Psoas muscle (tissue), 8 donors: ENCODE results near the gene SH3RF3. TPM values are rescaled to one million over a fixed set of nuclear protein-coding genes. Genes with fewer than 3 reads are reported as not detected.

Source experiments
- ATAC-seq, 4 donors: fragments of 200-7000 bp; cut with Tn5 transposase; one replicate each; pipeline ENCODE4 v1.9.1; 2020; ENCODE audit warnings: moderate library complexity in 3 of 4, mild to moderate bottlenecking in 2 of 4
- DNase-seq, 2 donors: peaks; one replicate each; pipeline ENCODE4 v3.0.0-alpha.2; 2020
- H3K27ac ChIP-seq: fragments of 200-600 bp; one replicate; pipeline ENCODE4 v1.8.0; 2022
- H3K27me3 ChIP-seq, 3 donors: fragments of 200-600 bp in 1 of 3; one replicate each; pipeline versions ENCODE4 v1.6.1 to v1.8.0; 2013 to 2022; ENCODE audit warnings: low read length in 2 of 3, mild to moderate bottlenecking in 2 of 3, moderate library complexity in 1 of 3; ENCODE audit not compliant: insufficient read depth in 3 of 3
- H3K36me3 ChIP-seq, 2 donors: fragments of 200-600 bp in 1 of 2; one replicate each; pipeline versions ENCODE4 v1.6.1 to v1.8.0; 2013 to 2022; ENCODE audit warnings: low read depth in 1 of 2, mild to moderate bottlenecking in 1 of 2, moderate library complexity in 1 of 2; ENCODE audit not compliant: insufficient read depth in 1 of 2
- H3K4me1 ChIP-seq: fragments of 200-600 bp; one replicate; pipeline ENCODE4 v1.8.0; 2022
- H3K4me3 ChIP-seq: fragments of 200-600 bp; one replicate; pipeline ENCODE4 v1.8.0; 2022; ENCODE audit warnings: mild to moderate bottlenecking
- H3K9me3 ChIP-seq: fragments of 200-600 bp; one replicate; pipeline ENCODE4 v1.8.0; 2022
- CTCF ChIP-seq: fragments of 200-600 bp; IDR thresholded peaks from one replicate; pipeline ENCODE4 v1.8.0; 2022; ENCODE audit warnings: antibody characterized with exemption
- WGBS, 3 donors: extraction: QIAGEN DNeasy Blood & Tissue Kit; methylation state at CpG; one replicate each; pipeline versions ENCODE4 v1.1.6 to v1.1.7; 2013; 5-methylcytosine and 5-hydroxymethylcytosine counted together
- intact Hi-C, 2 donors: fragments of 100-400 bp; cut with DNase I; formaldehyde crosslinking; loops; one replicate each; pipeline versions ENCODE4 v1.11.0 to v1.14.2; 2022
- polyA plus RNA-seq, 3 donors: library from polyadenylated mRNA; stranded (reverse); fragments of 200-250 nt; gene quantifications; one replicate each; pipeline ENCODE4 v1.2.3, GENCODE V29; 2013
- total RNA-seq, 4 donors: library from RNA; stranded (reverse); fragmentation: NEBNext Ultra II Directional in 2 of 4; extraction: Animal tissue kit (Norgen Biotek cat#: 25700) in 2 of 4; gene quantifications; one replicate each; pipeline versions ENCODE4 v1.2.1 to v1.2.4, GENCODE V29; 2021 to 2023
- donor health status: healthy with polysubstance abuse.
- donor health status: DM: no; HTN: no; CAD: no; lungs with moderate emphysema.
- donor health status: Bipolar disorder and iron deficiency.
- donor health status: healthy.
- donor health status: DM: yes; HTN: yes; CAD: no.
- donor health status: DM: no; HTN: no; CAD: no.
- donor health status: DM: no; HTN: no; CAD: no.
- donor health status: DM: yes; HTN: yes; CAD: no.

Gene SH3RF3
- total and polyA plus RNA-seq, 7 donors: 4.6 to 27.0 (median 9.0) TPM

- ATAC-seq (no peak), DNase-seq (no peak)
- H3K27ac ChIP-seq: no peak overlapping the region
- H3K36me3 ChIP-seq: no peaks in the 10 kb centered on the region
- no peak for TF ChIP-seq CTCF
- WGBS, 3 donors: 78 to 87% (median 83%) methylated on average over 12 of the region's 12 CpGs
- peaks cover 15% of the 10 kb centered on the region for H3K4me1 ChIP-seq
- no peaks in the 10 kb centered on the region for H3K9me3 ChIP-seq
- no peak overlapping the region for H3K4me3 ChIP-seq
- no peaks in the 10 kb centered on the region for H3K27me3 ChIP-seq
- intact Hi-C loops: loop anchor here (5.0 kb wide), 3 partner anchors 81 to 381 kb away; no protein-coding TSS in a partner anchor
Measured at GRCh38 chr2:109125593-109126500, 3.2 kb upstream of the SH3RF3 start.

GRCh38 chr2:109126501-109126860, 2.5 kb upstream of the SH3RF3 start:
- Histone ChIP-seq H3K27ac (no peak overlapping the region), H3K4me1 (peaks cover 21% of the 10 kb centered on the region), H3K4me3 (no peak overlapping the region), H3K27me3 (no peaks in the 10 kb centered on the region), H3K36me3 (no peaks in the 10 kb centered on the region), H3K9me3 (no peaks in the 10 kb centered on the region)
- WGBS, 3 donors: 85 to 90% (median 88%) methylated on average over 5 of the region's 5 CpGs
- intact Hi-C loops: loop anchor here (5.0 kb wide), 3 partner anchors 81 to 381 kb away; no protein-coding TSS in a partner anchor
- DNase-seq: no peak
- TF ChIP-seq CTCF: no peak
- no peak for ATAC-seq

- peaks cover 28% of the 10 kb centered on the region for H3K4me1 ChIP-seq
- DNase-seq: no peak
- no peaks in the 10 kb centered on the region for H3K9me3 ChIP-seq
- no peak overlapping the region for H3K27ac ChIP-seq
- no peaks in the 10 kb centered on the region for H3K27me3 ChIP-seq
- TF ChIP-seq CTCF: no peak
- peak overlapping the region; percentile 86 for H3K4me3 ChIP-seq
- intact Hi-C loops: loop anchor here (1.0 to 5.0 kb wide), 4 partner anchors 80 to 383 kb away; no protein-coding TSS in a partner anchor
- no peaks in the 10 kb centered on the region for H3K36me3 ChIP-seq
- ATAC-seq: no peak
- WGBS, 3 donors: 81 to 85% (median 82%) methylated on average over 10 of the region's 10 CpGs
Measured at GRCh38 chr2:109127556-109127955, 1.4 kb upstream of the SH3RF3 start.

- no peaks in the 10 kb centered on the region for H3K27me3 ChIP-seq
- ATAC-seq (peak; percentile 80 to 86 (median 84)), DNase-seq (peak; percentile 86 to 91)
- no peaks in the 10 kb centered on the region for H3K9me3 ChIP-seq
- H3K27ac ChIP-seq: peak overlapping the region; percentile 82
- peak; percentile 94 for TF ChIP-seq CTCF
- H3K4me1 ChIP-seq: peaks cover 28% of the 10 kb centered on the region
- WGBS, 3 donors: 0 to 1% (median 1%) methylated on average over 55 to 63 of the region's 63 CpGs
- intact Hi-C loops: loop anchor here (5.0 kb wide), 3 partner anchors 79 to 379 kb away; no protein-coding TSS in a partner anchor
- H3K36me3 ChIP-seq: no peaks in the 10 kb centered on the region
- peak overlapping the region; percentile 86 for H3K4me3 ChIP-seq
Measured at GRCh38 chr2:109128048-109128615, 873 bp upstream of the SH3RF3 start.
